Right lobe of liver (tissue), 6 donors: Measurements from ENCODE around the gene MOGAT2. TPM values are rescaled to one million over a fixed set of nuclear protein-coding genes. Genes with fewer than 3 reads are reported as not detected.

Experiments used
- ATAC-seq, 4 donors: fragments of 200-7000 bp; cut with Tn5 transposase; one replicate each; pipeline ENCODE4 v1.9.1; 2020; ENCODE audit warnings: mild to moderate bottlenecking in 4 of 4, moderate library complexity in 4 of 4
- DNase-seq, 3 donors: peaks; one replicate each; pipeline ENCODE4 v3.0.0-alpha.2; 2020
- H3K27ac ChIP-seq, 3 donors: fragments of 200-600 bp; one replicate each; pipeline ENCODE4 v1.8.0; 2022
- H3K27me3 ChIP-seq, 2 donors: fragments of 200-600 bp; one replicate each; pipeline ENCODE4 v1.8.0; 2022
- H3K36me3 ChIP-seq, 4 donors: fragments of 200-600 bp; sonication (generic) in 1 of 4; one replicate each; pipeline versions ENCODE4 v1.5.1 to v1.8.0; 2017 to 2022; ENCODE audit warnings: control low read depth in 1 of 4
- H3K4me1 ChIP-seq, 4 donors: fragments of 200-600 bp; sonication (generic) in 1 of 4; one replicate each; pipeline versions ENCODE4 v1.5.1 to v1.8.0; 2017 to 2022; ENCODE audit warnings: control low read depth in 1 of 4
- H3K4me3 ChIP-seq, 3 donors: fragments of 200-600 bp; one replicate each; pipeline ENCODE4 v1.8.0; 2022
- H3K9me3 ChIP-seq, 4 donors: fragments of 200-600 bp; sonication (generic) in 1 of 4; one replicate each; pipeline versions ENCODE4 v1.5.1 to v1.8.0; 2017 to 2022; ENCODE audit warnings: control low read depth in 1 of 4
- POLR2A ChIP-seq: fragments of 450-650 bp; IDR thresholded peaks from one replicate; pipeline ENCODE4 v1.6.1; 2017; ENCODE audit warnings: antibody characterized with exemption, mild to moderate bottlenecking
- WGBS: methylation state at CpG from one replicate; pipeline ENCODE4 v1.1.6; 2018; ENCODE audit warnings: low coverage, low lambda C conversion rate; ENCODE audit not compliant: insufficient coverage; ENCODE audit errors: missing lambda C conversion rate; 5-methylcytosine and 5-hydroxymethylcytosine counted together
- intact Hi-C, 2 donors: fragments of 100-400 bp; cut with DNase I; formaldehyde crosslinking; loops; one replicate each; pipeline versions ENCODE4 v1.11.2 to v1.14.1; 2022
- total RNA-seq, 6 experiments: library from RNA; depleted of rRNA in 2 of 6; stranded (reverse); fragments of >200 nt in 2 of 6; fragmentation: NEBNext Ultra II Directional in 3 of 6; extraction: Animal tissue kit (Norgen Biotek cat#: 25700) in 3 of 6; gene quantifications; one replicate each; pipeline versions ENCODE4 v1.1.0 to v1.2.4, GENCODE V29; 2016 to 2023
- TF ChIP-seq, protein P1 (sequence below), 4 donors: fragments of 200-600 bp in 3 of 4; fragments of 450-650 bp in 1 of 4; IDR thresholded peaks; one replicate each; pipeline versions ENCODE4 v1.5.1 to v1.8.0; 2016 to 2022; ENCODE audit warnings: antibody characterized with exemption in 4 of 4, mild to moderate bottlenecking in 2 of 4
- donor health status: DM: no; HTN: yes; CAD: no.
- donor health status: DM: no; HTN: no; CAD: no.
- donor health status: DM: no; HTN: no; CAD: no.
- donor health status: DM: no; HTN: yes; CAD: no.
- donor health status: DM: no; HTN: yes; CAD: no.

MOGAT2 gene
- total RNA-seq, 6 experiments from 2014 or later, result 24.3 to 164 (median 100) TPM

- DNase-seq, result peak in 1 of 3 donors; percentile 60
- ATAC-seq, result peak in 3 of 4 donors; percentile 19 to 39 (median 26)
- intact Hi-C loops, result no loop called here
These were observed 59.9 kb downstream of the MOGAT2 start for GRCh38 chr11:75777461-75778110.

GRCh38 chr11:75778962-75779361, 61.3 kb downstream of the MOGAT2 start:
- H3K27ac ChIP-seq, result no peak overlapping the region
- no peak overlapping the region for H3K4me3 ChIP-seq
- intact Hi-C loops, result no loop called here
- peak in 1 of 3 donors; percentile 19 for DNase-seq
- TF ChIP-seq, protein P1, sequence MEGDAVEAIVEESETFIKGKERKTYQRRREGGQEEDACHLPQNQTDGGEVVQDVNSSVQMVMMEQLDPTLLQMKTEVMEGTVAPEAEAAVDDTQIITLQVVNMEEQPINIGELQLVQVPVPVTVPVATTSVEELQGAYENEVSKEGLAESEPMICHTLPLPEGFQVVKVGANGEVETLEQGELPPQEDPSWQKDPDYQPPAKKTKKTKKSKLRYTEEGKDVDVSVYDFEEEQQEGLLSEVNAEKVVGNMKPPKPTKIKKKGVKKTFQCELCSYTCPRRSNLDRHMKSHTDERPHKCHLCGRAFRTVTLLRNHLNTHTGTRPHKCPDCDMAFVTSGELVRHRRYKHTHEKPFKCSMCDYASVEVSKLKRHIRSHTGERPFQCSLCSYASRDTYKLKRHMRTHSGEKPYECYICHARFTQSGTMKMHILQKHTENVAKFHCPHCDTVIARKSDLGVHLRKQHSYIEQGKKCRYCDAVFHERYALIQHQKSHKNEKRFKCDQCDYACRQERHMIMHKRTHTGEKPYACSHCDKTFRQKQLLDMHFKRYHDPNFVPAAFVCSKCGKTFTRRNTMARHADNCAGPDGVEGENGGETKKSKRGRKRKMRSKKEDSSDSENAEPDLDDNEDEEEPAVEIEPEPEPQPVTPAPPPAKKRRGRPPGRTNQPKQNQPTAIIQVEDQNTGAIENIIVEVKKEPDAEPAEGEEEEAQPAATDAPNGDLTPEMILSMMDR (IDR thresholded peaks at IDR 0.05), result no peak
- no peaks in the 10 kb centered on the region for H3K9me3 ChIP-seq
- H3K27me3 ChIP-seq, result no peaks in the 10 kb centered on the region
- H3K36me3 ChIP-seq, result peaks cover 0 to 10% (median 0%) of the 10 kb centered on the region in 4 donors
- H3K4me1 ChIP-seq, result peaks cover 0 to 56% (median 26%) of the 10 kb centered on the region in 4 donors
- no peak for ATAC-seq
- WGBS, result no CpG with 5 or more reads among the region's 5 CpGs

More at GRCh38 chr11:75777461-75778110, 59.9 kb downstream of the MOGAT2 start:
- Histone ChIP-seq H3K4me3 (no peak overlapping the region), H3K27me3 (no peaks in the 10 kb centered on the region), H3K36me3 (peaks cover 0 to 13% (median 0%) of the 10 kb centered on the region in 4 donors), H3K9me3 (no peaks in the 10 kb centered on the region), H3K4me1 (peaks cover 0 to 42% (median 21%) of the 10 kb centered on the region in 4 donors), H3K27ac (peak overlapping the region in 1 of 3 donors; percentile 37)
- TF ChIP-seq, protein P1 (IDR thresholded peaks at IDR 0.05), result no peak
- WGBS, result 66% methylated on average over 10 of the region's 13 CpGs

GRCh38 chr11:75779960-75780359, 62.3 kb downstream of the MOGAT2 start:
- no peak overlapping the region for H3K27ac ChIP-seq
- TF ChIP-seq, protein P1 (IDR thresholded peaks at IDR 0.05), result no peak
- TF ChIP-seq POLR2A, result no peak
- H3K27me3 ChIP-seq, result no peaks in the 10 kb centered on the region
- DNase-seq (peak in 1 of 3 donors; percentile 51), ATAC-seq (no peak)
- peaks cover 0 to 10% (median 0%) of the 10 kb centered on the region in 4 donors for H3K36me3 ChIP-seq
- intact Hi-C loops, result no loop called here
- no peaks in the 10 kb centered on the region for H3K9me3 ChIP-seq
- WGBS, result 0% methylated on average over 1 of the region's 2 CpGs
- H3K4me1 ChIP-seq, result peaks cover 0 to 64% (median 31%) of the 10 kb centered on the region in 4 donors
- no peak overlapping the region for H3K4me3 ChIP-seq

- Histone ChIP-seq H3K9me3 (no peaks in the 10 kb centered on the region), H3K36me3 (peaks cover 0 to 11% (median 0%) of the 10 kb centered on the region in 4 donors), H3K27me3 (no peaks in the 10 kb centered on the region), H3K27ac (peak overlapping the region in 1 of 3 donors; percentile 24), H3K4me3 (no peak overlapping the region), H3K4me1 (peaks cover 0 to 74% (median 36%) of the 10 kb centered on the region in 4 donors)
- WGBS, result no CpG with 5 or more reads among the region's 3 CpGs
- intact Hi-C loops, result no loop called here
- TF ChIP-seq, protein P1 (IDR thresholded peaks at IDR 0.05), result no peak
- TF ChIP-seq POLR2A, result no peak
- ATAC-seq (no peak), DNase-seq (peak in 1 of 3 donors; percentile 43)
These were observed 63.2 kb downstream of the MOGAT2 start for GRCh38 chr11:75780888-75781287.
